ENCODE results near the gene GLT1D1.

The GLT1D1 gene

GRCh38 chr12:128814411-128815261, 38.6 kb upstream of the GLT1D1 start:
- peaks cover 18% of the 10 kb centered on the region for H3K36me3 ChIP-seq

GRCh38 chr12:128815779-128816642, 37.3 kb upstream of the GLT1D1 start:
- Histone ChIP-seq H3K27ac (no peak overlapping the region), H3K9me3 (ENCODE audit: severe bottlenecking) (no peaks in the 10 kb centered on the region), H3K36me3 (peaks cover 28% of the 10 kb centered on the region), H3K27me3 (ENCODE audit: insufficient read depth, low read depth, severe bottlenecking) (no peaks in the 10 kb centered on the region), H3K4me3 (ENCODE audit: low read depth, low read length) (no peak overlapping the region)
- no peak for DNase-seq
- no peak for TF ChIP-seq CTCF (IDR thresholded peaks at IDR 0.05; ENCODE audit: low read depth, low read length)

More at GRCh38 chr12:128814411-128815261, 38.6 kb upstream of the GLT1D1 start:
- Histone ChIP-seq H3K9me3 (ENCODE audit: severe bottlenecking) (no peaks in the 10 kb centered on the region), H3K27me3 (ENCODE audit: insufficient read depth, low read depth, severe bottlenecking) (no peaks in the 10 kb centered on the region), H3K27ac (no peak overlapping the region), H3K4me3 (ENCODE audit: low read depth, low read length) (no peak overlapping the region)
- DNase-seq: no peak
- TF ChIP-seq CTCF (IDR thresholded peaks at IDR 0.05; ENCODE audit: low read depth, low read length): no peak

- Histone ChIP-seq H3K36me3 (peaks cover 33% of the 10 kb centered on the region), H3K27me3 (ENCODE audit: insufficient read depth, low read depth, severe bottlenecking) (no peaks in the 10 kb centered on the region), H3K4me3 (ENCODE audit: low read depth, low read length) (no peak overlapping the region), H3K27ac (no peak overlapping the region), H3K9me3 (ENCODE audit: severe bottlenecking) (no peaks in the 10 kb centered on the region)
- no peak for TF ChIP-seq CTCF (IDR thresholded peaks at IDR 0.05; ENCODE audit: low read depth, low read length)
- DNase-seq: no peak
Observed at GRCh38 chr12:128816643-128816920, 36.7 kb upstream of the GLT1D1 start.

GRCh38 chr12:128817111-128818015, 35.9 kb upstream of the GLT1D1 start:
- H3K27ac ChIP-seq: no peak overlapping the region
- no peak for DNase-seq
- peaks cover 33% of the 10 kb centered on the region for H3K36me3 ChIP-seq
- no peak overlapping the region for H3K4me3 ChIP-seq (ENCODE audit: low read depth, low read length)
- no peak for TF ChIP-seq CTCF (IDR thresholded peaks at IDR 0.05; ENCODE audit: low read depth, low read length)
- H3K27me3 ChIP-seq (ENCODE audit: insufficient read depth, low read depth, severe bottlenecking): no peaks in the 10 kb centered on the region
- no peaks in the 10 kb centered on the region for H3K9me3 ChIP-seq (ENCODE audit: severe bottlenecking)

GRCh38 chr12:128818065-128819022, 34.9 kb upstream of the GLT1D1 start:
- no peak for DNase-seq
- no peaks in the 10 kb centered on the region for H3K9me3 ChIP-seq (ENCODE audit: severe bottlenecking)
- no peaks in the 10 kb centered on the region for H3K27me3 ChIP-seq (ENCODE audit: insufficient read depth, low read depth, severe bottlenecking)
- peaks cover 31% of the 10 kb centered on the region for H3K36me3 ChIP-seq
- H3K27ac ChIP-seq: no peak overlapping the region
- no peak overlapping the region for H3K4me3 ChIP-seq (ENCODE audit: low read depth, low read length)
- TF ChIP-seq CTCF (IDR thresholded peaks at IDR 0.05; ENCODE audit: low read depth, low read length): no peak

Measured in WERI-Rb-1 (cell line).